SK-N-MC (cell line): Measurements from ENCODE around the gene USP10.

Source experiments
- EZH2 ChIP-seq: fragments of 200-600 bp; sonication (generic); IDR thresholded peaks from one replicate; pipeline ENCODE4 v1.6.1; 2017; ENCODE audit warnings: antibody characterized with exemption
- POLR2AphosphoS5 ChIP-seq: IDR thresholded peaks from 2 replicates; pipeline ENCODE4 v1.6.1; 2012; ENCODE audit warnings: mild to moderate bottlenecking, low read depth, low read length, borderline replicate concordance

DNA sequence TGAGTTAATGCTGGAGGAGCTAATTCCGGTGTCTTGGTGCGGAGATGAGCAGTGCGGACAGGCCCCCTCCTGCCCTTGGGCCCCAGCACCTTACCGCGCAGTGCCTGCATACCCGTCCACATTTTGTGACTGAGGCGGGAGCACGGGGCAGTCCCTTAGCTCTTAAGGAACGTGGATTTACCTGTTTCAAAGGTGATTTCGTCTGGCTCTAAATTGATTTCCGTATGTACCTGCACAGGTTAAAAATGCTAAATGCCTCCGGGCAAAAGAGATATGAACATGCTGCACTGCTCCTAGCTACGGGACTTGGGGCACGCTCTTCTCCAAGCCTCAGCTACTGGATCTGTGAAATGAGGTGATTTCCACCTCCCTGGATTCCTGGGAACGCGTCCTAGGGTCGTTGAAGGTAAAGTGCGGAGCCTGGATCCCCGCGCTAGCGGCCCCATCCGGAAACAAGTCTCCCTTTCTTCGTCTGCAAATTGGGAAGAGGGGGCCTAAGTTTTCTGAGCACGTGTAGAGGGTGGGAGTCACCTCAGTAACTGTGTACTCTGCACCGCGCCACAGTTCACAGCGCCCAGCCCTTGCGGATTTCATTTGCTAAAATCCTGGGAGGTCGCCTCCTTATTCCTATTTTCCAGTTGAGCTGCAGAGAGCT is 119.3 kb downstream of the USP10 start:
- TF ChIP-seq POLR2AphosphoS5 (no peak), EZH2 (no peak)
